PC-3 (cell line): ENCODE results near the gene MFN2. TPM values are rescaled to one million over a fixed set of nuclear protein-coding genes. Genes with fewer than 3 reads are reported as not detected.

ENCODE experiments used
- ATAC-seq: fragments of 200-7000 bp; cut with Tn5 transposase; 2 replicates; pipeline ENCODE4 v1.9.1; 2020; ENCODE audit warnings: mild to moderate bottlenecking, moderate library complexity
- BruUV-seq: library from RNA; stranded (reverse); fragments of 400-500 nt; replicated peaks from 2 replicates; lab custom pipeline; 2021; lab: Mats Ljungman, UMichigan
- CTCF ChIA-PET: fragments of 300-600 bp; sonication (Branson Sonifier 250); formaldehyde crosslinking; loops from one replicate; lab custom pipeline; 2022; ENCODE audit warnings: antibody characterized with exemption; lab: Charles Lee
- POLR2A ChIA-PET: fragments of 300-600 bp; sonication (Branson Sonifier 250); formaldehyde crosslinking; loops from one replicate; lab custom pipeline; 2022; ENCODE audit warnings: antibody characterized with exemption; ENCODE audit not compliant: unreplicated experiment; lab: Charles Lee
- DNase-seq: peaks from one replicate; pipeline ENCODE4 v3.0.0-alpha.2; 2015
- H2AFZ ChIP-seq: fragments of 300-600 bp; sonication (generic); 2 replicates; pipeline ENCODE4 v1.6.0; 2016; ENCODE audit warnings: antibody characterized with exemption, low read length
- H3F3A ChIP-seq: fragments of 300-600 bp; sonication (generic); one replicate; pipeline ENCODE4 v1.6.0; 2017; ENCODE audit warnings: antibody characterized with exemption, low read length, control low read depth, mild to moderate bottlenecking; ENCODE audit not compliant: unreplicated experiment
- H3K27ac ChIP-seq: fragments of 300-600 bp; sonication (generic); 2 replicates; pipeline ENCODE4 v1.5.1; 2016; ENCODE audit warnings: mild to moderate bottlenecking, low read length
- H3K27me3 ChIP-seq: fragments of 300-600 bp; sonication (generic); 2 replicates; pipeline ENCODE4 v1.6.1; 2016; ENCODE audit warnings: low read length, mixed read lengths
- H3K36me3 ChIP-seq: fragments of 300-600 bp; sonication (generic); 2 replicates; pipeline ENCODE4 v1.6.1; 2016; ENCODE audit warnings: low read depth, mixed run types, low read length, mixed read lengths
- H3K4me1 ChIP-seq: fragments of 300-600 bp; sonication (generic); 2 replicates; pipeline ENCODE4 v1.5.1; 2016; ENCODE audit warnings: low read length; ENCODE audit not compliant: insufficient read depth
- H3K4me2 ChIP-seq: fragments of 300-600 bp; sonication (generic); 2 replicates; pipeline ENCODE4 v1.6.0; 2016; ENCODE audit warnings: low read length
- H3K4me3 ChIP-seq: fragments of 300-600 bp; sonication (generic); 2 replicates; pipeline ENCODE4 v1.5.1; 2016; ENCODE audit warnings: mild to moderate bottlenecking, low read length, mixed read lengths
- H3K79me2 ChIP-seq: fragments of 300-600 bp; sonication (generic); 2 replicates; pipeline ENCODE4 v1.6.1; 2017; ENCODE audit warnings: low read length, mixed read lengths
- H3K9ac ChIP-seq: fragments of 300-600 bp; sonication (generic); 2 replicates; pipeline ENCODE4 v1.6.0; 2016; ENCODE audit warnings: mild to moderate bottlenecking, low read length
- H3K9me2 ChIP-seq: fragments of 300-600 bp; sonication (generic); replicated peaks from 2 replicates; pipeline ENCODE4 v1.6.1; 2016; ENCODE audit warnings: mixed run types, low read length, mixed read lengths
- H3K9me3 ChIP-seq: fragments of 300-600 bp; sonication (generic); 2 replicates; pipeline ENCODE4 v1.6.1; 2016; ENCODE audit warnings: low read length, mixed read lengths
- H4K20me1 ChIP-seq: fragments of 300-600 bp; sonication (generic); 2 replicates; pipeline ENCODE4 v1.6.1; 2016; ENCODE audit warnings: low read length, mixed read lengths
- EZH2 ChIP-seq: fragments of 300-600 bp; sonication (generic); IDR thresholded peaks from one replicate; pipeline ENCODE4 v1.6.1; 2017; ENCODE audit warnings: antibody characterized with exemption, mild to moderate bottlenecking, low read length; ENCODE audit not compliant: unreplicated experiment
- EZH2phosphoT487 ChIP-seq: fragments of 300-600 bp; sonication (generic); IDR thresholded peaks from 2 replicates; pipeline ENCODE4 v1.6.1; 2018; ENCODE audit warnings: mild to moderate bottlenecking, antibody characterized with exemption, low read length, borderline replicate concordance
- intact Hi-C: fragments of 100-400 bp; cut with micrococcal nuclease; formaldehyde crosslinking; loops from 2 replicates; pipeline ENCODE4 v1.9.0; 2023
- total RNA-seq: library from RNA; depleted of rRNA; stranded (reverse); fragments of >200 nt; gene quantifications from 2 replicates; pipeline ENCODE4 v1.2.3, GENCODE V29; 2014
- TF ChIP-seq, protein P1 (sequence below): fragments of 300-600 bp; sonication (generic); conservative IDR thresholded peaks from 2 replicates; pipeline ENCODE4 v1.5.1; 2017; ENCODE audit warnings: antibody characterized with exemption, low read depth, mild to moderate bottlenecking, low read length

Gene MFN2
- total RNA-seq, 1 experiment from 2014 or later: 97.8 TPM

DNA sequence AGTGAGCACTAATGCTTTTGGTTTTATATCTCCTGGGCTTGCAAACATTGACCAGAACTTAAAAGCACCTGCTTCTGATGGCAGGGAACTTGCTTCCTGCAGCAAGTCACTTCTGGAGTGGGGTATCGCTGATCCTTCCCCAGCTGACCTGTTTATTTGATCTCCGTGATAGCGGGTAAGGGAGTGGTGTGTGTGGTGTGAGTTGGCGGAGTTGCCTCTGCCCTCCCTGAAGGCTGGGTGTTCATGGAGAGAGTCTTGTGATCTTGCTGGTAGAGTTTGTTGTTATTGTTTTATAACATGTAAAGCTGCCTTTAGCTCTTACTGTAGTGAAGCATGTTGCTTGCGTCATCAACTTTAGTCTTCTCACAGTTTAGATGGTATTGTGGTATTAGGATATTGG is 3.9 kb downstream of the MFN2 start:
- 0 out of 2 replicates have a peak overlapping the region, but pooled peaks have one; percentile 22 for H3K4me2 ChIP-seq
- no peaks in the 10 kb centered on the region for H3K9me3 ChIP-seq
- H2AFZ ChIP-seq: no peak overlapping the region
- BruUV-seq: no TSS peak
- ChIA-PET POLR2A (no interaction called here), CTCF (no interaction called here)
- TF ChIP-seq, protein P1, sequence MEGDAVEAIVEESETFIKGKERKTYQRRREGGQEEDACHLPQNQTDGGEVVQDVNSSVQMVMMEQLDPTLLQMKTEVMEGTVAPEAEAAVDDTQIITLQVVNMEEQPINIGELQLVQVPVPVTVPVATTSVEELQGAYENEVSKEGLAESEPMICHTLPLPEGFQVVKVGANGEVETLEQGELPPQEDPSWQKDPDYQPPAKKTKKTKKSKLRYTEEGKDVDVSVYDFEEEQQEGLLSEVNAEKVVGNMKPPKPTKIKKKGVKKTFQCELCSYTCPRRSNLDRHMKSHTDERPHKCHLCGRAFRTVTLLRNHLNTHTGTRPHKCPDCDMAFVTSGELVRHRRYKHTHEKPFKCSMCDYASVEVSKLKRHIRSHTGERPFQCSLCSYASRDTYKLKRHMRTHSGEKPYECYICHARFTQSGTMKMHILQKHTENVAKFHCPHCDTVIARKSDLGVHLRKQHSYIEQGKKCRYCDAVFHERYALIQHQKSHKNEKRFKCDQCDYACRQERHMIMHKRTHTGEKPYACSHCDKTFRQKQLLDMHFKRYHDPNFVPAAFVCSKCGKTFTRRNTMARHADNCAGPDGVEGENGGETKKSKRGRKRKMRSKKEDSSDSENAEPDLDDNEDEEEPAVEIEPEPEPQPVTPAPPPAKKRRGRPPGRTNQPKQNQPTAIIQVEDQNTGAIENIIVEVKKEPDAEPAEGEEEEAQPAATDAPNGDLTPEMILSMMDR: no peak
- TF ChIP-seq EZH2 (no peak), EZH2phosphoT487 (no peak)
- H3K9ac ChIP-seq: no peak overlapping the region
- H3K36me3 ChIP-seq: peaks cover 43% of the 10 kb centered on the region
- H3K4me3 ChIP-seq: no peak overlapping the region
- H4K20me1 ChIP-seq: peaks cover 18% of the 10 kb centered on the region; the same call in 1 of the 2 replicates
- ATAC-seq (no peak), DNase-seq (no peak)
- H3F3A ChIP-seq: peaks cover 2% of the 10 kb centered on the region
- intact Hi-C loops: loop anchor here (5.0 kb wide), 1 partner anchor 77 kb away; no protein-coding TSS in a partner anchor
- no peaks in the 10 kb centered on the region for H3K27me3 ChIP-seq
- no peak overlapping the region for H3K27ac ChIP-seq
- peaks cover 32% of the 10 kb centered on the region for H3K4me1 ChIP-seq
- H3K9me2 ChIP-seq: no peaks in the 10 kb centered on the region
- H3K79me2 ChIP-seq: peaks cover 83% of the 10 kb centered on the region

DNA sequence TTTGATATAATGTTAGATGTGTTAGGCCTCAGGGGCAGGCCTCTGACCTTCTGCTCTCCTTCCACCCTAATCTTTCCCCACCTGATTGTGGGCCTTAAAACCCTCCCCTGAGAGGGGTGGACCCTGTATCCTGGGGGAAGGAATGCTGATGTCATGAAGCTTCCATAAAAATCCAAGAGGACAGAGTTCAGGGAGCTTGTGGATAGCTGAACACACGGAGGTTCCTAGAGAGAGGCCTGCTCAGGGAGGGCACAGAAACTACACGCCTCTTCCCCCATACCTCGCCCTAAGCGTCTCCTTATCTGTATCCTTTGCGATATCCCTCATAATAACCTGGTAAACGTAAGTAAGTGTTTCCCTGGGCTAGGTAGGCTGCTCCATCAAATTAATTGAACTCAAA is 4.3 kb downstream of the MFN2 start:
- Histone ChIP-seq H3K36me3 (peaks cover 47% of the 10 kb centered on the region), H3K4me1 (peaks cover 32% of the 10 kb centered on the region), H3K9ac (no peak overlapping the region), H4K20me1 (peaks cover 18% of the 10 kb centered on the region; the same call in 1 of the 2 replicates), H3K4me2 (no peak overlapping the region), H2AFZ (no peak overlapping the region), H3K79me2 (peaks cover 84% of the 10 kb centered on the region), H3K27ac (no peak overlapping the region), H3F3A (peaks cover 6% of the 10 kb centered on the region), H3K4me3 (no peak overlapping the region), H3K9me2 (no peaks in the 10 kb centered on the region), H3K27me3 (no peaks in the 10 kb centered on the region), H3K9me3 (no peaks in the 10 kb centered on the region)
- POLR2A ChIA-PET: no interaction called here
- DNase-seq (no peak), ATAC-seq (no peak)
- TF ChIP-seq EZH2phosphoT487 (no peak), EZH2 (no peak)
- TF ChIP-seq, protein P1: no peak
- intact Hi-C loops: loop anchor here (5.0 kb wide), 1 partner anchor 77 kb away; no protein-coding TSS in a partner anchor
- no TSS peak for BruUV-seq
- CTCF ChIA-PET: no interaction called here

GRCh38 chr1:11985171-11985570 is 4.9 kb downstream of the MFN2 start:
- CTCF ChIA-PET: no interaction called here
- DNase-seq (no peak), ATAC-seq (no peak)
- no peak overlapping the region for H3K27ac ChIP-seq
- H4K20me1 ChIP-seq: peaks cover 18% of the 10 kb centered on the region; the same call in 1 of the 2 replicates
- no peak overlapping the region for H3K9ac ChIP-seq
- H3K9me3 ChIP-seq: no peaks in the 10 kb centered on the region
- peaks cover 35% of the 10 kb centered on the region for H3K4me1 ChIP-seq
- TF ChIP-seq EZH2phosphoT487 (no peak), EZH2 (no peak)
- TF ChIP-seq, protein P1: no peak
- no TSS peak for BruUV-seq
- H3F3A ChIP-seq: peaks cover 12% of the 10 kb centered on the region
- H3K27me3 ChIP-seq: no peaks in the 10 kb centered on the region
- H3K4me2 ChIP-seq: no peak overlapping the region
- no peak overlapping the region for H2AFZ ChIP-seq
- H3K79me2 ChIP-seq: peaks cover 90% of the 10 kb centered on the region
- H3K36me3 ChIP-seq: peaks cover 51% of the 10 kb centered on the region
- intact Hi-C loops: no loop called here
- H3K4me3 ChIP-seq: no peak overlapping the region
- POLR2A ChIA-PET: no interaction called here
- no peaks in the 10 kb centered on the region for H3K9me2 ChIP-seq
